Inflammatory macrophage treated with lipopolysaccharide for 4 hours (primary cell): ENCODE measurements around the gene SNCB.

ENCODE experiments used
- DNase-seq: peaks from one replicate; pipeline ENCODE4 v3.0.0-alpha.2; 2020

SNCB gene

GRCh38 chr5:176660860-176661641, 30.7 kb upstream of the SNCB start:
- DNase-seq, result peak; percentile 67

GRCh38 chr5:176660530-176660859, 30.2 kb upstream of the SNCB start:
- no peak for DNase-seq

- no peak for DNase-seq
These were observed 29.6 kb upstream of the SNCB start for GRCh38 chr5:176659860-176660461.

GRCh38 chr5:176659512-176659839, 29.1 kb upstream of the SNCB start:
- DNase-seq, result no peak

- DNase-seq, result peak; percentile 76
These were observed 28.6 kb upstream of the SNCB start for GRCh38 chr5:176658817-176659511.

GRCh38 chr5:176658007-176658599, 27.8 kb upstream of the SNCB start:
- DNase-seq, result peak; percentile 65

- DNase-seq, result no peak
These were observed 26.2 kb upstream of the SNCB start for GRCh38 chr5:176656467-176656990.

GRCh38 chr5:176654856-176655255, 24.5 kb upstream of the SNCB start:
- no peak for DNase-seq

GRCh38 chr5:176653401-176654385, 23.4 kb upstream of the SNCB start:
- DNase-seq, result peak; percentile 21

GRCh38 chr5:176652136-176652535, 21.8 kb upstream of the SNCB start:
- DNase-seq, result no peak

GRCh38 chr5:176651472-176651980, 21.2 kb upstream of the SNCB start:
- no peak for DNase-seq

- no peak for DNase-seq
These were observed 20.1 kb upstream of the SNCB start for GRCh38 chr5:176650354-176650884.

GRCh38 chr5:176648474-176649194, 18.3 kb upstream of the SNCB start:
- DNase-seq, result no peak

- DNase-seq, result no peak
These were observed 17.6 kb upstream of the SNCB start for GRCh38 chr5:176647843-176648473.

GRCh38 chr5:176647030-176647842, 16.9 kb upstream of the SNCB start, which contains the start of gene TSPAN17:
Gene TSPAN17, plus strand, starts transcription at chr5:176647484. Its CDS starts 132 bp downstream, at chr5:176647616.
- DNase-seq, result peak; percentile 100

- DNase-seq, result no peak
These were observed 16.3 kb upstream of the SNCB start for GRCh38 chr5:176646707-176647029.

GRCh38 chr5:176646049-176646706, 15.8 kb upstream of the SNCB start:
- DNase-seq, result no peak

- no peak for DNase-seq
These were observed 14.7 kb upstream of the SNCB start for GRCh38 chr5:176644878-176645670.
